Measurements from ENCODE around the gene CCDC88C. TPM values are rescaled to one million over a fixed set of nuclear protein-coding genes. Genes with fewer than 3 reads are reported as not detected.
A peak's percentile ranks its signal among the peaks of the same experiment; 100 is the strongest.

Gene CCDC88C
- total RNA-seq, 2 experiments from 2014 or later, result 73.7 to 82.8 TPM

DNA sequence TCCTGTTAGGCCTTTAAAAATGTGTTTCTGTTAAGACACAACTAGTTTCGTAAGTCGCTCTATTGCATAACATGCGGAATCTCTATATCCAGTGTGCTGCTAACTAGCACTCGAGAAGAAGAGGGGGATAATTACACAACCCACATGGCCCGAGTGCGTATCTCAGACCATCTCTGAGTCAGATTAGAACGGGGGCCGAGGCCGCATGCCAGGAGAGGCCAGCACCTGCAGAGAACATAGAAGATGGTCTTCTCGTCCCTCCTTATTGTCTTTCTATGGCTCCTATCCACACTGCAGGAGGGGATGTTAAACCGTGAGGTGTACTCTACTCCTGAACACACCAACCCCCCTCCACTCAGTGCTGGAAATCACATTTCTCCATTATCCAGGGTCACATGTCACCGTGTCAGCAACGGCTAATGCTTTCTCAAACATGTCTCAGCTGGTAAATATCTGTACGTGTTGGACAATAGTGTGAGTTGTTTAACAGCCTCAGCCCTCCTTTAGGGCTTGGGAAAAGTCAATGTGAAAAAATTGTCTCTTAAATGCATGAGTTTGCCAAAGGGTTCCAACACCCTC, 56.3 kb downstream of the CCDC88C start:
- H3K36me3 Mint-ChIP-seq (ENCODE audit: low read depth), result peaks cover 24% of the 10 kb centered on the region
- intact Hi-C loops (cut with DNase I, micrococcal nuclease), result no loop called here
- no peaks in the 10 kb centered on the region for H3K27me3 Mint-ChIP-seq
- ChIA-PET POLR2A (interaction anchor here (0.6 kb wide), 2 partner anchors 10 to 47 kb away, joined by 4 to 5 read pairs; no protein-coding TSS in a partner anchor), CTCF (interaction anchor here (1.0 to 2.2 kb wide), 2 partner anchors 10 to 12 kb away, joined by 5 to 14 read pairs; no protein-coding TSS in a partner anchor)
- H3K9me3 Mint-ChIP-seq (ENCODE audit: low read depth), result no peaks in the 10 kb centered on the region
- ATAC-seq (no peak), DNase-seq (no peak)
- no peak overlapping the region for H3K4me3 Mint-ChIP-seq
- peaks cover 74% of the 10 kb centered on the region for H3K4me1 Mint-ChIP-seq
- H3K27ac Mint-ChIP-seq, result peak overlapping the region; percentile 1

DNA sequence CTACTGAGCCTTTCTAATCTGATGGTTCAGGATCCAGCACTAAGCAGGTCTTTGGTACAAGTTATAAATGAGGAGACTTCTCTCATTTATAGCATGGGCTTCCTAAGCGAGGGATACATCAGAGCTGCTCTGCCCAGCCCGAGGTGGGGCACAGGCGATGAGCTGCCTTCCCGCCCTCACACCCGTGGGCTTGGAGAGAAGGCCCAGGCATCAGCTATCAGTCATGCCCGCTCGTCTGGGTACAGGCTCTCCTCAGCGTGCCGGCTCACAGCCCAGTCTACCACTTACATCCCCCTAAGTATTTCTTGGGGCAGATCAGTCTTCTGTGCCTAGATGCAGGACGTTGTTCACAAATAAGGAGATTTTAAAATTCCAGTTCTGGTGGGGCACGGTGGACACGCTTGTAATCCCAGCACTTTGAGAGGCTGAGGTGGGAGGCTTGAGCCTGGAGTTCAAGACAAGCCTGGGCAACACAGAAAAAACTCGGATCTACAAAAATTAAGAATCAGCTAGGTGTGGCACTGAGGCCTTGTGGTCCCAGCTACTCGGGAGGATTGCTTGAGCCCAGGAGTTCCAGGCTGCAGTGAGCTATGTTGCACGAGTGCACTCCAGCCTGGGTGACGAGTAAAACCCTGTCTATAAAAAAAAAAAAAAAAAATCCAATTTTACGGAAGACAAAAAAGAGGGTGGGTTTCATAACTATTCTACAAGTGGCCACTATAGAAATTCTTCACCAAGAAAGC, 57.0 kb downstream of the CCDC88C start:
- Mint-ChIP-seq H3K36me3 (ENCODE audit: low read depth) (peaks cover 25% of the 10 kb centered on the region), H3K27ac (peak overlapping the region; percentile 17), H3K27me3 (no peaks in the 10 kb centered on the region), H3K4me3 (no peak overlapping the region), H3K9me3 (ENCODE audit: low read depth) (no peaks in the 10 kb centered on the region), H3K4me1 (peaks cover 75% of the 10 kb centered on the region)
- ChIA-PET POLR2A (interaction anchor here (0.5 to 0.6 kb wide), 3 partner anchors 11 to 56 kb away, joined by 4 to 6 read pairs (median 5); no protein-coding TSS in a partner anchor), CTCF (interaction anchor here (0.6 to 2.2 kb wide), 6 partner anchors 7 to 166 kb away, joined by 3 to 14 read pairs (median 4); no protein-coding TSS in a partner anchor)
- DNase-seq (no peak), ATAC-seq (no peak)
- intact Hi-C loops (cut with DNase I, micrococcal nuclease), result no loop called here

DNA sequence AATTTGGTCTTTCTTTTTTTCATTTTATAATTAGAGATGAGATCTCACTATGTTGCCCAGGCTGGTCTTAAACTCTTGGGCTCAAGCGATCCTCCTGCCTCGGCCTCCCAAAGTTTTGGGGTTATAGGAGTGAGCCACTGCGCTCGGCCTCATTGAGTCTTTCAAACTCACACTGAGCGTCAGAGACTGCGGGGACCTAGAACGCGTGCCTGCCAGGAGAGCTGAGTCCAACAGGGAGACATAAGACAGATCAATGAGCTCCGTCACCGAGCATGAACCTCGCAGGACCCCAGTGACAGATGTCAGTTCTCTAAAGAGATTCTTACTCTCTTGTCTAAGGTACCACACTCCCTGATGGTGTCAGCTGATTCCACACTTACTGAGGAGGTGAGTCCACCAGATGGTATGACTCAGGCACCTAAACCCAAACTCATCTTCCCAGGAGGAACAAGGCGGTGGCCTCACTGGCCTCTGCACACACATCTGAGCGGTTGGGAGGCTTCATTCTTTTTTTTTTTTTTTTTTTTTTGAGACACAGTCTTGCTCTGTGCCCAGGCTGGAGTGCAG, 58.9 kb downstream of the CCDC88C start:
- Mint-ChIP-seq H3K27me3 (no peaks in the 10 kb centered on the region), H3K27ac (peak overlapping the region; percentile 25), H3K4me1 (peaks cover 76% of the 10 kb centered on the region), H3K36me3 (ENCODE audit: low read depth) (peaks cover 38% of the 10 kb centered on the region), H3K4me3 (no peak overlapping the region), H3K9me3 (ENCODE audit: low read depth) (no peaks in the 10 kb centered on the region)
- intact Hi-C loops (cut with DNase I, micrococcal nuclease), result no loop called here
- ChIA-PET CTCF (interaction anchor here (1.0 kb wide), 1 partner anchor 52 kb away, joined by 3 read pairs; no protein-coding TSS in a partner anchor), POLR2A (interaction anchor here (0.6 kb wide), 1 partner anchor 205 kb away, joined by 8 read pairs; no protein-coding TSS in a partner anchor)
- no peak for DNase-seq
- peak; percentile 31 for ATAC-seq

DNA sequence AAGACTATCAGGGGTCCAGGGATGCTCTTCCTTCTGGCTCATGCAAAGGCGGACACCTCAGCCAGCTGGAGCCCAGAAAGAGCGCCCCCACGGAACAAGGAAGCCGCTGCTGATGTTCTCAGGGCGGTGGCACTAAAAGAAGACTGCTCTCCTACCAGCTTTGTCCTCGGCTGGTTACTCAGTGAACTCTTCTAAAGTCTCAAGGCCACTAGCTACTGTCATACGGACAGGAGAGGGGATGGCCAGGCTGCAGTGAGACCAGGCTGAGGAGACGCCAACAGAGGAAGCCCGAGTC, 59.6 kb downstream of the CCDC88C start:
- ATAC-seq (no peak), DNase-seq (no peak)
- intact Hi-C loops (cut with DNase I, micrococcal nuclease), result no loop called here
- ChIA-PET CTCF (no interaction called here), POLR2A (no interaction called here)
- Mint-ChIP-seq H3K9me3 (ENCODE audit: low read depth) (no peaks in the 10 kb centered on the region), H3K4me3 (no peak overlapping the region), H3K4me1 (peaks cover 81% of the 10 kb centered on the region), H3K27me3 (no peaks in the 10 kb centered on the region), H3K36me3 (ENCODE audit: low read depth) (peaks cover 38% of the 10 kb centered on the region), H3K27ac (no peak overlapping the region)

DNA sequence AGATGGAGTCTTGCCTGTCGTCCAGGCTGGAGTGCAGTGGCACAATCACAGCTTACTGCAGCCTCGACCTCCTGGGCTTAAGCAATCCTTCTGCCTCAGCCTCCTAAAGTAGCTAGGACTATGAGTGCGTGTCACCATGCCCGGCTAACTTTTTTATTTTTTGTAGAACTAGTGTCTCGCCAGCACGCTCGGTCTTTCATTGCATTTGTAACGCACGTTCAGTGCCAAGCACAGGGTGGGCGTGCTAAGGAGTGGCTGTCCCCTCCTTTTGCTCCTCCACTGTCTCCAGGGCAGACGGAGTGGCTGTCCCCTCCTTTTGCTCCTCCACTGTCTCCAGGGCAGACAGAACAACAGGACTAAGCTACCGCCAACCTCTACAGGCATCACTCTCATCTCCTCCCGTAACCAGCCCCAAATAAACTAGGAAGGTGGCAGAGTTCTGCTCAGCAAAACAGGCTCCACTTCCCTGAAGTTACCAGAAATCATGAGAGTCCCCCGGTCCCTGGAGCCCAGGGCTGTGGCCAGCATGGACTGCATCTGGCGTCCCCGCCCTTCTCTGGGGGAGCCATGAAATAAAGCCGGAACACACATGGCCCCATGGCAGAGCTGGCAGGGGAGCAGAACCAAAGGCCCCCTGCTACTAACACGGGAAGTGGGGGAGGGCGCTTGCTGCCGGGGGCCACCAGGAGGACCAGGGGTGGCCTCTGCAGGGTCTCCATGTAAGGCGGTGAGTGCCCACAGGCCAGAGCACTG, 60.2 kb downstream of the CCDC88C start:
- Mint-ChIP-seq H3K4me3 (no peak overlapping the region), H3K9me3 (ENCODE audit: low read depth) (no peaks in the 10 kb centered on the region), H3K4me1 (peaks cover 85% of the 10 kb centered on the region), H3K27ac (peak overlapping the region; percentile 2), H3K27me3 (no peaks in the 10 kb centered on the region), H3K36me3 (ENCODE audit: low read depth) (peaks cover 38% of the 10 kb centered on the region)
- intact Hi-C loops (cut with DNase I, micrococcal nuclease), result no loop called here
- no peak for DNase-seq
- CTCF ChIA-PET, result interaction anchor here (0.6 kb wide), 1 partner anchor 10 kb away, joined by 4 read pairs; no protein-coding TSS in a partner anchor
- no peak for ATAC-seq
- POLR2A ChIA-PET, result no interaction called here

DNA sequence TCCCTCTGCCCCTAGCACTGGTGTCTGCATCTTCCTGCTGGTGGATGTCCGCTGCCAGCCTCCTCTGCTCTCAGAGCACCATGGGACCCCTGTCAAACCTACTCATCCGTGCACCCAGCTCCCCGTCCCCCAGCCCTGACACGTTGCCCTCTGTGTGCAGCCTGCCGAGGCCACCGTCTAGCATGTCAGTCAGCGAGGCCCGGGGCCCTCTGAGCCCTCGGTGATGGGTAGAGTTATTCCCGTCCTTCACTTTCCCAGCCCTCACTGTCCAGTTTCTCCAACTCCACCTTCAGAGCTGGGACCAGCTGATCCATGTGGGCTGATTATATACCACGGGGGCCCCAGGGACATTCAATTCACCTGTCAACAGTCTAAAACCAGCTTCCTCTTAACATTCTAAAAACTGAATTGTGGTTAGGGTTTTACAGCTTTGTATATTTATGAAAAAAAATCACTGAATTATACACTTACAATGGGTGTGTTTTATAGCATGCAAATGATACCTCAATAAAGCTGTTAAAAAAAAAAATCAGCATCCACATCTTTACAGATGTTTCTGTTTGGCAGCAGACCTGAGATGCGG, 61.3 kb downstream of the CCDC88C start:
- Mint-ChIP-seq H3K4me3 (peak overlapping the region; percentile 45), H3K36me3 (ENCODE audit: low read depth) (peaks cover 41% of the 10 kb centered on the region), H3K27ac (peak overlapping the region; percentile 77), H3K27me3 (no peaks in the 10 kb centered on the region), H3K4me1 (peaks cover 87% of the 10 kb centered on the region), H3K9me3 (ENCODE audit: low read depth) (no peaks in the 10 kb centered on the region)
- ATAC-seq (no peak), DNase-seq (no peak)
- ChIA-PET POLR2A (no interaction called here), CTCF (interaction anchor here (0.6 to 4.1 kb wide), 16 partner anchors 9 to 241 kb away, joined by 3 to 24 read pairs (median 4); no protein-coding TSS in a partner anchor)
- intact Hi-C loops (cut with DNase I, micrococcal nuclease), result no loop called here

DNA sequence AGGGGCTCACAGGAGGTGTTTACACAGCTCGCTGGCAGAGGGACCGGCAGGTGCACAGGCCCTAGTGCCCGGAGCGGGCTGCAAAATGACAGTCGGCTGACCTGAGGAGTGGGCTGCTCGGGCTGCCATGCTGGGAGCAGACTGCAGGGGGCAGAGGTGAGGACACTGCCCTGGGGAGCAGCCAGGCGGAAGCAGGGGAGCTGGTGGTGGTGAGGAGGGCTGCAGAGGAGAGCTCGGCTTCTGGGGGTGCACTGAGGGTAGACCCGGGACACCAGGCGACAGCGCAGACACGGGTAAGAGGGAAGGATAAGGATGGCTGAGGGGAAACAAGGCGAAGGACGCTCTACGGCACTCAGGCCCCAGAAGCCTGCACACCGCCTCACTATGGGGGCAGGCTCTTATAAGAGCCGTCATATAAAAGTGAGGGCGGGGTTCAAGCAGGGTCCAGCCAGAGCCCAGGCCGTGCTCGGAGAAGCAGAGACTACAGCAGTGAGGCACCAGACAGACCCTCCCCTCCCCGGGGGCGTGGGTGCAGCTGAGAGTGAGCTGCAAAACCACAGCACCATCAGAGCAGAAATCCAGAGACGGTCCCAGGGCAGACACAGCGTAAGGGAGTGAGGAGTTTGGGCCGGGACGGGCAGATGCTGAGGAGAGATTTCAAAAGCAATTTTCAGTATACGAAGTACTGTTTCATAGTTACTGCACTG, 62.5 kb downstream of the CCDC88C start:
- DNase-seq (peak; percentile 71), ATAC-seq (peak; percentile 15)
- intact Hi-C loops (cut with DNase I, micrococcal nuclease), result loop anchor here in 1 of 2 experiments (5.0 kb wide), 1 partner anchor 42 kb away; no protein-coding TSS in a partner anchor
- H3K27ac Mint-ChIP-seq, result peak overlapping the region; percentile 69
- ChIA-PET CTCF (interaction anchor here (0.6 to 4.1 kb wide), 18 partner anchors 11 to 151 kb away, joined by 3 to 24 read pairs (median 4); no protein-coding TSS in a partner anchor), POLR2A (interaction anchor here (0.6 kb wide), 1 partner anchor 19 kb away, joined by 4 read pairs; no protein-coding TSS in a partner anchor)
- no peaks in the 10 kb centered on the region for H3K9me3 Mint-ChIP-seq (ENCODE audit: low read depth)
- peak overlapping the region; percentile 45 for H3K4me3 Mint-ChIP-seq
- H3K27me3 Mint-ChIP-seq, result no peaks in the 10 kb centered on the region
- peaks cover 38% of the 10 kb centered on the region for H3K36me3 Mint-ChIP-seq (ENCODE audit: low read depth)
- peaks cover 88% of the 10 kb centered on the region for H3K4me1 Mint-ChIP-seq

DNA sequence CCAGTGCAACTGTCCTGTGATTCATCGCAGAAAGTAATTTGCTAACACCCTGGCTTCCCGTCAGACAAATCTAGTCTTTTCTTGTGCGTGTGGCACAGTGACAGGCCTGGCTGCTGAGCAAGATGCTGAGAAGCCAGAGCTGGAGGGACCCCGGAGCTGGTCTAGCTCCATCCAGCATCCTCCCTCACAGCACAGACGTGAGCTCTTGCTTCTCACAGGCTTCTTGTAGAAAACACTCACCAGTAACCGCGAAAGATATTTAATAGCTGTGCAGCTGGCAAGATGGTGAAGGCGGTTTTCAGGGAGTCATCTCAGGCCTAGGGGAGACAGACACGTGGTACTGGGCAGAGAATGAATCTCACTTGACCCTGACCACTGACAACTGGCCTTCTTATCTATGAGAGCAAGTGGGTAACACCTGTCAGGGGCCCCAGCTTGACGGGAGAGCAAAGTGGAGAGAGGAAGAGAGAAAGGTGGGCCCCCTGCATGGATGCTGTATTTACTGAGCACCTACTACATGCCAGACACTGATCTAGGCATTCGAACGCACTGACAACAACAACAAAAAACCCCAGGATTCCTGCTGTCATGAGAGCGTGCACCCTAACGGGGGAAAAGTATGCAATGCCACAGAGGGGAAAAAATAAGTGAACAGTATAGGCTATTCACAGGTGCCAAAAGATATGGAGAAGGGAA, 63.3 kb downstream of the CCDC88C start:
- Mint-ChIP-seq H3K4me1 (peaks cover 93% of the 10 kb centered on the region), H3K36me3 (ENCODE audit: low read depth) (peaks cover 35% of the 10 kb centered on the region), H3K27me3 (no peaks in the 10 kb centered on the region), H3K27ac (peak overlapping the region; percentile 4), H3K4me3 (no peak overlapping the region), H3K9me3 (ENCODE audit: low read depth) (no peaks in the 10 kb centered on the region)
- ChIA-PET POLR2A (no interaction called here), CTCF (interaction anchor here (0.8 to 4.1 kb wide), 9 partner anchors 11 to 74 kb away, joined by 3 to 24 read pairs (median 5); no protein-coding TSS in a partner anchor)
- intact Hi-C loops (cut with DNase I, micrococcal nuclease), result loop anchor here in 1 of 2 experiments (5.0 kb wide), 1 partner anchor 43 kb away; no protein-coding TSS in a partner anchor
- DNase-seq (no peak), ATAC-seq (no peak)

DNA sequence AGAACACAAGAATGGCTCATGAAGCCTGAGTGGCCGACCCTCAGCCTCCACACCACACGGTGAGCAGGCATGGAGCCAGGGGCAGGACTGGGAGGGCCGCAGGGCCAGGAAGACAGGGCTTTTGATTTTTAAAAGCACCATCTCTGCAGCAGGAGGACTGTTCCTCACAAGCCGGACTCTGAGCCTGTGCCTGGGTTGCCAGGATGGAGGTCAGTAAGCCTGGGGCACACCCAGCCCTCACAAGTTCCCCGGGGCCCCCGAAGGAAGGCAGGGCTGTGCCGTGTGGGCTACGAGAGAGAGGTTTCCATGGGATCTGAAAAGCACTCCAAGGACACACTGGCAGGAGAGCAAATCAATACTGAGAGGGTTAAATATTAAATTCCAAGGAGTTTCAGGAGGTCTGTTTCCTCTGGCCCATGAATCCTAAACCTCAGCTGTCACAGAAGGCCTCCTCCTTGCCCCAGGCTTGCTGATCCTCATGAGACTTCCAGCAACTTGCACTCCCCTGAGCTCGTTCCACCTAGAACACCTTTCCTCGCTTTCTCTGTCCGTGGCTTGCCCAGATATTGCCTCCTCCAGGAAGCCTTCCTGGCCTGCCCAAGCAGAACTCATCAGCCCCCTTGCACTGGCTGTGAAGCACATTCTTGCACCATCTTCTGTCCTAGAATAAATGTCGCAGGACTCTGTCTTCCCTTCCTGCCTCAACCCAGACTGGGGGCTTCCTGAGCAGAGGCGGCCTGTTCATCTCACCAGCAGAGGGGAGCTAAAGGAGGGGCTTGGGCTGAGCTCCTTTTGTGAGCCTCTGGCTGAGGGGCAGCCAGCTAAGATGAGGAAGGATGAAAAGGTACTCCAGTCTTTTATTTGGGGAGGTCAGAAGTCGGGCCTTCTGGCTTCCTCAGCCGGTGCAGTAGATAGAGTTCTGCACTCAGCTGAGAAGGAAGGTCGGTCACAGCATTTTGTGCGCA, 64.6 kb downstream of the CCDC88C start:
- no peak overlapping the region for H3K4me3 Mint-ChIP-seq
- DNase-seq, result no peak
- ChIA-PET CTCF (interaction anchor here (0.5 to 4.1 kb wide), 8 partner anchors 8 to 374 kb away, joined by 3 to 24 read pairs (median 6); no protein-coding TSS in a partner anchor), POLR2A (no interaction called here)
- intact Hi-C loops (cut with DNase I, micrococcal nuclease), result loop anchor here in 1 of 2 experiments (5.0 kb wide), 1 partner anchor 44 kb away; no protein-coding TSS in a partner anchor
- no peak for ATAC-seq
- H3K4me1 Mint-ChIP-seq, result peaks cover 94% of the 10 kb centered on the region
- H3K27me3 Mint-ChIP-seq, result no peaks in the 10 kb centered on the region
- H3K9me3 Mint-ChIP-seq (ENCODE audit: low read depth), result no peaks in the 10 kb centered on the region
- H3K36me3 Mint-ChIP-seq (ENCODE audit: low read depth), result peaks cover 24% of the 10 kb centered on the region
- peak overlapping the region; percentile 34 for H3K27ac Mint-ChIP-seq

Data from activated CD4-positive, alpha-beta T cell treated with anti-CD3 and anti-CD28 coated beads for 36 hours (primary cell).